H1 (cell line): Measurements from ENCODE around the gene NAV2. TPM values are rescaled to one million over a fixed set of nuclear protein-coding genes. Genes with fewer than 3 reads are reported as not detected.

Source experiments
- CBX8 ChIP-seq: fragments of 300-800, 300-1000 bp; sonication (generic); IDR thresholded peaks from 2 replicates; pipeline ENCODE4 v1.7.1; 2016; ENCODE audit warnings: low read depth, low read length, borderline replicate concordance
- USF2 ChIP-seq: IDR thresholded peaks from 2 replicates; pipeline ENCODE4 v1.6.1; 2011; ENCODE audit warnings: low read length, improper control_type of control experiment
- polyA plus RNA-seq, 7 experiments: library from polyadenylated mRNA; depleted of rRNA in 3 of 7; stranded (reverse) in 5 of 7; unstranded in 2 of 7; fragments of >200 nt in 5 of 7; fragments of 200-250 nt in 2 of 7; gene quantifications; 1 replicate in 5 of 7; 2 replicates in 1 of 7; 4 replicates in 1 of 7; pipeline versions ENCODE4 v1.2.1 to v1.2.3, GENCODE V29; 2011 to 2013; ENCODE audit warnings: missing spikeins in 2 of 7, mixed read lengths in 2 of 7
- total RNA-seq: library from RNA; stranded (reverse); fragmentation: NEBNext Ultra II Directional; extraction: Animal tissue kit (Norgen Biotek cat#: 25700); gene quantifications from 2 replicates; pipeline ENCODE4 v1.2.1, GENCODE V29; 2021

Gene NAV2
- total and polyA plus RNA-seq, 2 of the 8 experiments (the other 6 are each of a cell fraction or from before 2014, with no cell fraction given): 35.6 to 73.6 TPM

- TF ChIP-seq USF2 (no peak), CBX8 (no peak)
These were observed 92.7 kb downstream of the NAV2 start (continued) for GRCh38 chr11:19805376-19805775.
